Measurements from ENCODE around the gene TPPP3. TPM values are rescaled to one million over a fixed set of nuclear protein-coding genes. Genes with fewer than 3 reads are reported as not detected.
A peak's percentile ranks its signal among the peaks of the same experiment; 100 is the strongest.

TPPP3 gene
- total RNA-seq (10 to 100 TPM; 34.2 to 37.5 TPM), polyA plus RNA-seq (ENCODE audit: insufficient read length in 2 of 2) (100 to 1,000 TPM; 109 to 115 TPM)
- long read RNA-seq, donor 1, transcript TPPP3-202 (4 exons, 1,058 nt): major isoform, 47 of 65 reads
- long read RNA-seq, donor 1, transcript TPPP3-205 (3 exons, 1,736 nt): minor isoform, 9 of 65 reads
- long read RNA-seq, donor 1, partial matches to known transcripts: 5 of 65 reads
- long read RNA-seq, donor 1, other reads (novel, unspliced or antisense): 0 of 65 reads
- long read RNA-seq, donor 2, transcript TPPP3-202 (4 exons, 1,058 nt): major isoform, 33 of 37 reads
- long read RNA-seq, donor 2, partial matches to known transcripts: 0 of 37 reads
- long read RNA-seq, donor 2, other reads (novel, unspliced or antisense): 0 of 37 reads
- long read RNA-seq, donor 3, transcript TPPP3-202 (4 exons, 1,058 nt): major isoform, 19 of 21 reads
- long read RNA-seq, donor 3, partial matches to known transcripts: 0 of 21 reads
- long read RNA-seq, donor 3, other reads (novel, unspliced or antisense): 0 of 21 reads
- long read RNA-seq, donor 4, transcript TPPP3-203 (2 exons, 741 nt): minor isoform, 11 of 712 reads
- long read RNA-seq, donor 4, transcript TPPP3-205 (3 exons, 1,736 nt): minor isoform, 57 of 712 reads
- long read RNA-seq, donor 4, transcript TPPP3-201 (5 exons, 1,116 nt): minor isoform, 8 of 712 reads
- long read RNA-seq, donor 4, transcript TPPP3-202 (4 exons, 1,058 nt): major isoform, 407 of 712 reads
- long read RNA-seq, donor 4, partial matches to known transcripts: 211 of 712 reads
- long read RNA-seq, donor 4, other reads (novel, unspliced or antisense): 12 of 712 reads

GRCh38 chr16:67393111-67393787, at the start of gene TPPP3:
TPPP3 (minus strand) TSS chr16:67393498; CDS start chr16:67391111, 2,387 bp downstream.
- DNase-seq (ENCODE audit: low read depth in 4 of 6, low spot score in 6 of 6): peak in 3 of 6 donors; percentile 71 to 91 (median 91)
- Histone ChIP-seq H3K9me3 (ENCODE audit: control insufficient read depth, insufficient read depth, low read length) (no peaks in the 10 kb centered on the region), H3K27me3 (ENCODE audit: control insufficient read depth, insufficient read depth, low read length) (peaks cover 10% of the 10 kb centered on the region), H3K4me1 (ENCODE audit: control insufficient read depth, insufficient read depth, low read length) (peaks cover 98% of the 10 kb centered on the region), H3K27ac (ENCODE audit: low read depth, low read length) (peak within 1 kb of the TSS; percentile 92), H3K4me3 (ENCODE audit: low read depth, low read length) (peak within 1 kb of the TSS; percentile 71), H3K36me3 (ENCODE audit: control insufficient read depth, insufficient read depth, low read length) (peaks cover 27% of the 10 kb centered on the region)
- WGBS (ENCODE audit: insufficient coverage): under 1% methylated on average over 54 of the region's 56 CpGs

- DNase-seq (ENCODE audit: low read depth in 4 of 6, low spot score in 6 of 6): no peak
- 95% methylated on average over 10 of the region's 13 CpGs for WGBS (ENCODE audit: insufficient coverage)
- Histone ChIP-seq H3K27ac (ENCODE audit: low read depth, low read length) (no peak overlapping the region), H3K36me3 (ENCODE audit: control insufficient read depth, insufficient read depth, low read length) (peaks cover 91% of the 10 kb centered on the region), H3K4me1 (ENCODE audit: control insufficient read depth, insufficient read depth, low read length) (peaks cover 47% of the 10 kb centered on the region), H3K4me3 (ENCODE audit: low read depth, low read length) (no peak overlapping the region), H3K9me3 (ENCODE audit: control insufficient read depth, insufficient read depth, low read length) (no peaks in the 10 kb centered on the region), H3K27me3 (ENCODE audit: control insufficient read depth, insufficient read depth, low read length) (no peaks in the 10 kb centered on the region)
These were observed 49.4 kb upstream of the TPPP3 start for GRCh38 chr16:67442581-67443255.

GRCh38 chr16:67441907-67442306, 48.6 kb upstream of the TPPP3 start:
- no peak overlapping the region for H3K4me3 ChIP-seq (ENCODE audit: low read depth, low read length)
- peaks cover 91% of the 10 kb centered on the region for H3K36me3 ChIP-seq (ENCODE audit: control insufficient read depth, insufficient read depth, low read length)
- H3K4me1 ChIP-seq (ENCODE audit: control insufficient read depth, insufficient read depth, low read length): peaks cover 39% of the 10 kb centered on the region
- no peak overlapping the region for H3K27ac ChIP-seq (ENCODE audit: low read depth, low read length)
- no peaks in the 10 kb centered on the region for H3K9me3 ChIP-seq (ENCODE audit: control insufficient read depth, insufficient read depth, low read length)
- H3K27me3 ChIP-seq (ENCODE audit: control insufficient read depth, insufficient read depth, low read length): no peaks in the 10 kb centered on the region
- DNase-seq (ENCODE audit: low read depth in 4 of 6, low spot score in 6 of 6): no peak
- WGBS (ENCODE audit: insufficient coverage): 57% methylated on average over 5 of the region's 5 CpGs

- H3K27ac ChIP-seq (ENCODE audit: low read depth, low read length): no peak overlapping the region
- H3K9me3 ChIP-seq (ENCODE audit: control insufficient read depth, insufficient read depth, low read length): no peaks in the 10 kb centered on the region
- peaks cover 92% of the 10 kb centered on the region for H3K36me3 ChIP-seq (ENCODE audit: control insufficient read depth, insufficient read depth, low read length)
- peaks cover 33% of the 10 kb centered on the region for H3K4me1 ChIP-seq (ENCODE audit: control insufficient read depth, insufficient read depth, low read length)
- WGBS (ENCODE audit: insufficient coverage): 71% methylated on average over 17 of the region's 17 CpGs
- DNase-seq (ENCODE audit: low read depth in 4 of 6, low spot score in 6 of 6): peak in 2 of 6 donors; percentile 53 to 61
- H3K4me3 ChIP-seq (ENCODE audit: low read depth, low read length): no peak overlapping the region
- H3K27me3 ChIP-seq (ENCODE audit: control insufficient read depth, insufficient read depth, low read length): no peaks in the 10 kb centered on the region
These were observed 48.0 kb upstream of the TPPP3 start for GRCh38 chr16:67441271-67441753.

GRCh38 chr16:67438824-67439393, 45.6 kb upstream of the TPPP3 start:
- Histone ChIP-seq H3K27ac (ENCODE audit: low read depth, low read length) (no peak overlapping the region), H3K36me3 (ENCODE audit: control insufficient read depth, insufficient read depth, low read length) (peaks cover 83% of the 10 kb centered on the region), H3K27me3 (ENCODE audit: control insufficient read depth, insufficient read depth, low read length) (no peaks in the 10 kb centered on the region), H3K9me3 (ENCODE audit: control insufficient read depth, insufficient read depth, low read length) (no peaks in the 10 kb centered on the region), H3K4me1 (ENCODE audit: control insufficient read depth, insufficient read depth, low read length) (peaks cover 14% of the 10 kb centered on the region), H3K4me3 (ENCODE audit: low read depth, low read length) (no peak overlapping the region)
- WGBS (ENCODE audit: insufficient coverage): 88% methylated on average over 19 of the region's 19 CpGs
- DNase-seq (ENCODE audit: low read depth in 4 of 6, low spot score in 6 of 6): no peak

GRCh38 chr16:67438098-67438791, 44.9 kb upstream of the TPPP3 start:
- 96% methylated on average over 14 of the region's 20 CpGs for whole genome bisulfite sequencing (ENCODE audit: insufficient coverage)
- Histone ChIP-seq H3K4me3 (ENCODE audit: low read depth, low read length) (no peak overlapping the region), H3K27ac (ENCODE audit: low read depth, low read length) (no peak overlapping the region), H3K36me3 (ENCODE audit: control insufficient read depth, insufficient read depth, low read length) (peaks cover 80% of the 10 kb centered on the region), H3K9me3 (ENCODE audit: control insufficient read depth, insufficient read depth, low read length) (no peaks in the 10 kb centered on the region), H3K27me3 (ENCODE audit: control insufficient read depth, insufficient read depth, low read length) (no peaks in the 10 kb centered on the region), H3K4me1 (ENCODE audit: control insufficient read depth, insufficient read depth, low read length) (peaks cover 14% of the 10 kb centered on the region)
- DNase-seq (ENCODE audit: low read depth in 4 of 6, low spot score in 6 of 6): no peak

GRCh38 chr16:67437513-67437912, 44.2 kb upstream of the TPPP3 start:
- Histone ChIP-seq H3K4me3 (ENCODE audit: low read depth, low read length) (no peak overlapping the region), H3K9me3 (ENCODE audit: control insufficient read depth, insufficient read depth, low read length) (no peaks in the 10 kb centered on the region), H3K27ac (ENCODE audit: low read depth, low read length) (no peak overlapping the region), H3K27me3 (ENCODE audit: control insufficient read depth, insufficient read depth, low read length) (no peaks in the 10 kb centered on the region), H3K36me3 (ENCODE audit: control insufficient read depth, insufficient read depth, low read length) (peaks cover 80% of the 10 kb centered on the region), H3K4me1 (ENCODE audit: control insufficient read depth, insufficient read depth, low read length) (peaks cover 14% of the 10 kb centered on the region)
- DNase-seq (ENCODE audit: low read depth in 4 of 6, low spot score in 6 of 6): no peak
- 67% methylated on average over 3 of the region's 4 CpGs for WGBS (ENCODE audit: insufficient coverage)

- no peak overlapping the region for H3K27ac ChIP-seq (ENCODE audit: low read depth, low read length)
- no peaks in the 10 kb centered on the region for H3K27me3 ChIP-seq (ENCODE audit: control insufficient read depth, insufficient read depth, low read length)
- DNase-seq (ENCODE audit: low read depth in 4 of 6, low spot score in 6 of 6): no peak
- 94% methylated on average over 23 of the region's 23 CpGs for WGBS (ENCODE audit: insufficient coverage)
- H3K36me3 ChIP-seq (ENCODE audit: control insufficient read depth, insufficient read depth, low read length): peaks cover 74% of the 10 kb centered on the region
- no peaks in the 10 kb centered on the region for H3K9me3 ChIP-seq (ENCODE audit: control insufficient read depth, insufficient read depth, low read length)
- H3K4me1 ChIP-seq (ENCODE audit: control insufficient read depth, insufficient read depth, low read length): peaks cover 15% of the 10 kb centered on the region
- no peak overlapping the region for H3K4me3 ChIP-seq (ENCODE audit: low read depth, low read length)
These were observed 43.4 kb upstream of the TPPP3 start for GRCh38 chr16:67436640-67437193.

All from spinal cord (tissue), 10 donors.